Colonic mucosa (tissue), 4 donors: ENCODE measurements around the gene DYSF. TPM values are rescaled to one million over a fixed set of nuclear protein-coding genes. Genes with fewer than 3 reads are reported as not detected.

Experiments used
- DNase-seq: peaks from one replicate; pipeline ENCODE4 v3.0.0-alpha.2; 2020
- H3K27ac ChIP-seq: fragments of 200-600 bp; one replicate; pipeline ENCODE4 v1.8.0; 2021
- H3K27me3 ChIP-seq: fragments of 200-600 bp; one replicate; pipeline ENCODE4 v1.8.0; 2021
- H3K36me3 ChIP-seq: fragments of 200-600 bp; one replicate; pipeline ENCODE4 v1.8.0; 2021
- H3K4me1 ChIP-seq: fragments of 200-600 bp; one replicate; pipeline ENCODE4 v1.8.0; 2021; ENCODE audit warnings: mild to moderate bottlenecking
- H3K4me3 ChIP-seq: fragments of 200-600 bp; one replicate; pipeline ENCODE4 v1.8.0; 2021
- H3K9ac ChIP-seq, 2 donors: one replicate each; pipeline ENCODE4 v1.7.0; 2013; ENCODE audit warnings: control low read depth in 2 of 2, low read depth in 2 of 2, low read length in 2 of 2
- H3K9me3 ChIP-seq: fragments of 200-600 bp; one replicate; pipeline ENCODE4 v1.8.0; 2021
- intact Hi-C: fragments of 100-400 bp; cut with DNase I; formaldehyde crosslinking; loops from one replicate; pipeline ENCODE4 v1.14.1; 2022
- total RNA-seq, 2 donors: library from RNA; stranded (reverse); fragmentation: NEBNext Ultra II Directional in 1 of 2; extraction: Animal tissue kit (Norgen Biotek cat#: 25700) in 1 of 2; gene quantifications; one replicate each; pipeline ENCODE4 v1.2.1, GENCODE V29; 2021
- TF ChIP-seq, protein P1 (sequence below): fragments of 200-600 bp; IDR thresholded peaks from one replicate; pipeline ENCODE4 v1.8.0; 2022; ENCODE audit warnings: antibody characterized with exemption, mild to moderate bottlenecking
- donor health status: healthy.
- donor health status: DM: no; HTN: no; CAD: no.
- donor health status: DM: no; HTN: no; CAD: no.

Gene DYSF
- total RNA-seq, 2 donors from 2014 or later = 2.4 to 7.5 TPM

DNA sequence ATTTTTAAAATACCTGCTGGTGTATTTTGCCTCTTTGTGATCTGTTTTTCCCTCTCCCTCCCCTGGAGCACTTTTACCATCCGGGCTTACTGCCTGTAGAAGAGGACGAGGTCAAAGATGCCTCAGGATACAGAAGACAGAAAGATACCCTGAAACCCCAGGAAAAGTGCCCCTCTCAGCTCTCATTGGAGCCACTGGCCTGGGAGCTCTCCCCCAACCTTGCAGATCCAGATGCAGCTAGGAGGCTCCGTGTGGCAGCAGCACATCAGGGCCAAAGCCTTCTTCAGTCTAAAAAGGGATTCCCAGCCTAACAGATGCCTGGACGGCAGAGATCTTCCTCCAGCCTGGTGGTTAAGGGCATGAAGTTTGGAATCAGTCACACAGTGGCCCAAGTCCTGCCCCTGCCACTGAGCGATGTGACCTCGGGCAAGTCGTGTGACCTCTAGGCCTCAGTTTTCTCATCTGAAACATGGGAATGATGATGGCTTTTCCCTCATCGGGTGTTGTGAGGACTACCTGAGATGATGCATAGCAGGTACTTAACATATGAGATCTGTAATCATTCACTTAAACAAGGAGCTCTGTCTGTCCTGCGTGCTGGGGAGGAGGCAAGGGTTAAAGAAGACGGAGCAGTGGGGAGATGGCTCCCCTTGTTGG is 239.4 kb downstream of the DYSF start:
- Histone ChIP-seq H3K9ac (no peak overlapping the region), H3K4me3 (no peak overlapping the region), H3K36me3 (no peaks in the 10 kb centered on the region), H3K27me3 (no peaks in the 10 kb centered on the region), H3K27ac (no peak overlapping the region), H3K9me3 (no peaks in the 10 kb centered on the region), H3K4me1 (no peaks in the 10 kb centered on the region)
- TF ChIP-seq, protein P1, sequence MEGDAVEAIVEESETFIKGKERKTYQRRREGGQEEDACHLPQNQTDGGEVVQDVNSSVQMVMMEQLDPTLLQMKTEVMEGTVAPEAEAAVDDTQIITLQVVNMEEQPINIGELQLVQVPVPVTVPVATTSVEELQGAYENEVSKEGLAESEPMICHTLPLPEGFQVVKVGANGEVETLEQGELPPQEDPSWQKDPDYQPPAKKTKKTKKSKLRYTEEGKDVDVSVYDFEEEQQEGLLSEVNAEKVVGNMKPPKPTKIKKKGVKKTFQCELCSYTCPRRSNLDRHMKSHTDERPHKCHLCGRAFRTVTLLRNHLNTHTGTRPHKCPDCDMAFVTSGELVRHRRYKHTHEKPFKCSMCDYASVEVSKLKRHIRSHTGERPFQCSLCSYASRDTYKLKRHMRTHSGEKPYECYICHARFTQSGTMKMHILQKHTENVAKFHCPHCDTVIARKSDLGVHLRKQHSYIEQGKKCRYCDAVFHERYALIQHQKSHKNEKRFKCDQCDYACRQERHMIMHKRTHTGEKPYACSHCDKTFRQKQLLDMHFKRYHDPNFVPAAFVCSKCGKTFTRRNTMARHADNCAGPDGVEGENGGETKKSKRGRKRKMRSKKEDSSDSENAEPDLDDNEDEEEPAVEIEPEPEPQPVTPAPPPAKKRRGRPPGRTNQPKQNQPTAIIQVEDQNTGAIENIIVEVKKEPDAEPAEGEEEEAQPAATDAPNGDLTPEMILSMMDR = no peak
- no peak for DNase-seq
- intact Hi-C loops = no loop called here

DNA sequence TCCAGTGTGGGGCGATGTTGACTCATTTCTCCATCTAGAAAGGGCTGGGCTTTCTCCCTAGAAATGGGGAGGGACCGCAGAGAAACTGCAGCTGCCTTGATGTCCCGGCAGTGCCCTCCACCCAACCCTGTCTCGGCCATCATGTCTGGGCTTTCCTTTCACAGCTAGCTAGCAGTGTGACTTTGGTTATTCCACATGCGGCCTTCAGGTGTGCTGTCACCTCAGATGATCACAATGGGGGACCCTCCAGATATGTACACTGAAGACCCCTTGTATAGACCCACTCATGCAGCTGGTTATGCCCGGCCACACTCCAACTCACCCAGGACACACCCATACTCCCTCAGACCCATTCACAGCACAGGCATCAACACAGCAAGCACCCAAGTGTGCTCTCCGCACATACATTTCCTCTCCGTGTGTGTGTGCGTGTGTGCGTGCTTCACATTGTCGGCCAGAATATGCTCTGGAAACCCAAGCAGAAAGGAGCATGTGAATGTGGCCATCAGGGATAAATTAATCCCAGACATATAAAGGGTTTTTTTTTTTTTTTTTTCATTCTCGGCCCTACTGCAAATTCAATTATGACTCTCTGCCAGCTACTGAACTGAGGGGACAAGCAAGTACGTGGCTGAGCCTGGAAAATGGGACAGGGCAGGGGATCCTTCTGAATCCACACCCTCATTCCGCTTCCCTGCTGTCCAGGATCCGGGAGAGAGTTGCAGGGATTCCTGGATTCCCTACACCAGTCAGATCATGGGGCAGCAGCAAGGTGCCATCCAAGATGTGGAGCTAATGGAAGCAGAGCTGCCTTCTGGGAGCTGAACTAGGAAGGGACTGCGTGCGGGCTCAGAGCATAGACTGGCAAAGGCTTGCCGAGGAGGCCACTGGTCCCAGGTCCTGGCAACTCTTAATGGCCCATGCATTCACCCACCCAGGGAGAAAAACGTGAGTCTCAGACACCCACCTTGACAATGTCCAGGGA is 240.2 kb downstream of the DYSF start:
- Histone ChIP-seq H3K27me3 (no peaks in the 10 kb centered on the region), H3K4me3 (no peak overlapping the region), H3K9me3 (no peaks in the 10 kb centered on the region), H3K27ac (no peak overlapping the region), H3K36me3 (no peaks in the 10 kb centered on the region), H3K4me1 (no peaks in the 10 kb centered on the region), H3K9ac (no peak overlapping the region)
- TF ChIP-seq, protein P1 = no peak
- intact Hi-C loops = no loop called here
- no peak for DNase-seq

DNA sequence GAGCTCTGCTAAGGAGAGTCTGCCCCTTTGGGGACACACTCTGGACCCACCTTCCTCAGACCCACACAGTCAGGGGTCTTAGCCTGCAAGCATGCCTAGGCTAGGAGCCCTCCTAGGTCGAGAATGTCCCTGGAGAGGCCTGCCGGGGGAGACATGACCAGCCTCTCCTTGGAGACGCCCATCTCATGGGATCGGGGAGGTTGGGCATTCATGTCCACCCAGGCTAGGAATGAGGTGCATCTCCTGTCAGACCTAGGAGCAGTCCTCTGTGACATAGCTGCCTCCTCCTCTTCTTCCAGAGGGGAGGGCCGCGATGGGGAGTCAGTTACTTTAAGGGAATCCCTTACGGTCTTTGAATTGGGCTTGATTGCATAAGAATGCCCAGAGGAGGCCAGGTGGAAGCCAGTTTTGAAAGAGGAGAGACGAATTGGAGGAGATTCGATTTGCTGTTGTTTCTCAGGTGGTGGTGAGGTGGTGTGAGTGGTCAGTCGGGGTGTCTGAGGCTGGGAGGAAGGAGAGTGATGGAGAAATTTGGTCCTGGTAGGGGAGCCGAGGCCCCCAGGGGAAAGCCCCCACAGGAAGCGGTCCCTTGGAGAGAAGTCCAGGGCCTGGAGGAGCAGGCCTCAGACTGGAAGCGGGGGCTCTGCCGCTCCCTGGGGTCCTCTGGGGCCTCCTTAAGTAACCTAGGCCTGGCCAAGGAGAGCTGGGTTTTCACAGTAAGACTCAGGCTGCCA is 241.3 kb downstream of the DYSF start:
- H3K9me3 ChIP-seq = no peaks in the 10 kb centered on the region
- no peak overlapping the region for H3K9ac ChIP-seq
- no peak overlapping the region for H3K27ac ChIP-seq
- H3K36me3 ChIP-seq = no peaks in the 10 kb centered on the region
- intact Hi-C loops = no loop called here
- no peak overlapping the region for H3K4me3 ChIP-seq
- no peaks in the 10 kb centered on the region for H3K4me1 ChIP-seq
- H3K27me3 ChIP-seq = no peaks in the 10 kb centered on the region
- no peak for DNase-seq
- TF ChIP-seq, protein P1 = no peak

DNA sequence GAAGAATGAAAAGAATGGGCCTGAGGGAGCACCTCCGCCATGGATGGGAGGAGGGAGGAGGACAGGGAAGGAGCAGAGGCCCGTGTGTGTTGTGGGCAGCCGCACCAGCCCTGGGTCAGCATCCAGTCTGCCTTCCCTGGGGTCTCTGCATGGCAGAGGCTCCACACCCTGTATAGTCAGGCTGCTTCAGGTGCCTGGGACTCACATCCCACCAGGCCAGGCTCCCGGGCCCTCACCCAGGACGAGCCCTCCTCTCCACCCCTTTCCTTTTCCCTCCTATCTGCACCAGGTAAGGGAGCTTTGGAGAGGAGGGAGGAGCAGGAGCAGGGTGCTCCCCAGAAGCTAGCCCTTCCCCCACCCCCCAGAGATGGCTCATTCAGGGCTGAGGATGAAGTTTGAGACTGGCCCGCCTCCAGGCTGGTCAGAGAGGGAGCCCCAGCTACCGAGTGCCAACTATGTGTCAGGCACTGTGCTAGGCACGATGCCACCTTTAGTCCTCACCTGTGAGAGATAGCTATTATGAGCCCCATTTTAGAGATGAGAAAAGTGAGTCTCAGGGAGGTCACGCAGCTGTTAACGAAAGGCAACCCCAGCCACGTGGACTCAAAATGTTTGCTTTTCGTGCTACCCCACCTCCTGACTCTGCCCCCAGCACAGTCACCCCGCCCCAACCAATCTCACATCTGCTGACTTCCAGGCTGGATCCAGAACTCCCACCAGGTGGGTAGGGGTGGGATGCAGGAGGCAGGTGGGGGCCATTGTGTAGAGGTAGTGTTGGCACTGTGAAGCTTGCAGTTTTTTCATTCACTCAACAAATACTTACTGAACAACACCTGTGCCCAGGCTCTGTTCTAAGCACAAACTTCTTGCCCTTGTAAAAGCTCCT is 242.1 kb downstream of the DYSF start:
- intact Hi-C loops = no loop called here
- H3K36me3 ChIP-seq = no peaks in the 10 kb centered on the region
- H3K4me3 ChIP-seq = no peak overlapping the region
- no peak overlapping the region for H3K27ac ChIP-seq
- H3K9me3 ChIP-seq = no peaks in the 10 kb centered on the region
- no peaks in the 10 kb centered on the region for H3K4me1 ChIP-seq
- TF ChIP-seq, protein P1 = no peak
- no peaks in the 10 kb centered on the region for H3K27me3 ChIP-seq
- H3K9ac ChIP-seq = no peak overlapping the region
- no peak for DNase-seq
